ENCODE measurements around the gene GAS2L1.

Gene GAS2L1

GRCh38 chr22:29275167-29275566 lies 31.3 kb upstream of the GAS2L1 start:
- in situ Hi-C loops (cut with MboI; ENCODE audit: low sequenced_read_pairs) = no loop called here

- in situ Hi-C loops (cut with MboI; ENCODE audit: low sequenced_read_pairs) = no loop called here
Observed at GRCh38 chr22:29275819-29276565, 30.5 kb upstream of the GAS2L1 start.

DNA sequence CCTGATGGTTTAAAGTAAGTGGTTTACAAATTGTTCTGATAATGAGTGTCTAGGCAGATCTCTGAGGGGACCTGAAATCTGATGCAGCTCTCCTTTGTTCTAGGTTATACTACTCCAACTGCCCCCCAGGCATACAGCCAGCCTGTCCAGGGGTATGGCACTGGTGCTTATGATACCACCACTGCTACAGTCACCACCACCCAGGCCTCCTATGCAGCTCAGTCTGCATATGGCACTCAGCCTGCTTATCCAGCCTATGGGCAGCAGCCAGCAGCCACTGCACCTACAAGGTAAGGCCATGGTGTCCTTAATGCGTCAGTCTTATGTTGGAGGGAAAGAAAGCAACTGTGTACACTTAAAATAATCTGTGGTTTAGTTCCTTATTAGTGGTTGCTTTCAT lies 28.5 kb upstream of the GAS2L1 start:
- in situ Hi-C loops (cut with MboI; ENCODE audit: low sequenced_read_pairs) = no loop called here

DNA sequence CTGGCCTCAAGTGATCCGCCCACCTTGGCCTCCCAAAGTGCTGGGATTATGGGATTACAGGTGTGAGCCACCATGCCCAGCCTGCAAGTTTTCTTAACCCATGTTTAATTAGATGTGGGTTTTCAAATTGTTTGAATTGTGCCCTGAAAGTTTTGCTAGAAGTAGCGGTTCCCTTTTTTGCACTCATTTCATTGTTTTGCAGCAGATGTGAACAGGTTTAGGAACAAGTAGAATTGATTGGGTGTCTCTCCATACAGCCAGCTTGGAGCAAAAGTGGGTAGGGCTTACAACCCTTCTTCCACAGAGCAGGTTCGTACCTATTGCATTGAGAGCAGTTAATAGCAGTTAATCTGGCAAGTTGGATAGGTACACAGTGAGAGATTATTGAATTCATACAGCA lies 22.3 kb upstream of the GAS2L1 start:
- in situ Hi-C loops (cut with MboI; ENCODE audit: low sequenced_read_pairs) = no loop called here

DNA sequence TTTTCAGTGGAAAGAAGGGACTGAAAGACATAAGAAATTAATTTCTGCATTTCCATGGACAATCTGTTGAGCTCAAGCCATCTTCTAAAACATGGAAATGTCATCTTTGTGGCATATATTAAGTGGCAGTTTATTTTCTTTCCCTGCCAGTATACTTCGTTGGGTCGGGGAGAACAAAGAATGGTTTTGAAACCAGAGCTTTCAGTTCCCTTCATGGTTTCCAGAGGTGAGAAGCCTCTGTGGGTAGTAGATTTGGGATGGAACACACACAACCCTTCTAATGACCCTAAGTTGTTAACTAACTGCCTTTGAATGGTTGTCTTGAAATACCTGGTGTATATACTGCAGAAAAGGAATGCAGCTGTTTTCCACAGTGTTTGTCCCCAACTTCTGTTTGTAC lies 17.6 kb upstream of the GAS2L1 start:
- in situ Hi-C loops (cut with MboI; ENCODE audit: low sequenced_read_pairs) = no loop called here

GRCh38 chr22:29290061-29290460 lies 16.4 kb upstream of the GAS2L1 start:
- in situ Hi-C loops (cut with MboI; ENCODE audit: low sequenced_read_pairs) = no loop called here

GRCh38 chr22:29291215-29291614 lies 15.2 kb upstream of the GAS2L1 start:
- in situ Hi-C loops (cut with MboI; ENCODE audit: low sequenced_read_pairs) = no loop called here

GRCh38 chr22:29292379-29292778 lies 14.1 kb upstream of the GAS2L1 start:
- in situ Hi-C loops (cut with MboI; ENCODE audit: low sequenced_read_pairs) = no loop called here

DNA sequence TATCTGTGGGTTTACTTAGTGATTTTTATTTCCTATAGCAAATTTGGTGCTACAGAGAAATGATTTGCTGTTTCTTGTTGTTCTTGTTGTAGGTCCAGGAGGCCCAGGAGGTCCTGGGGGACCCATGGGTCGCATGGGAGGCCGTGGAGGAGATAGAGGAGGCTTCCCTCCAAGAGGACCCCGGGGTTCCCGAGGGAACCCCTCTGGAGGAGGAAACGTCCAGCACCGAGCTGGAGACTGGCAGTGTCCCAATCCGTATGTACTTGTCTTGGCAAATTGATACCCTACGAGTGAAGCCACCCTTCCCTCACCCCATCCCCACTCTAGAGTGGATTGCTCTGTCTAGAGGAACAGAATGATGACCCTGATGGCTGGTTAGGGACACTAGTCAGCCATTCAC lies 7.8 kb upstream of the GAS2L1 start:
- in situ Hi-C loops (cut with MboI; ENCODE audit: low sequenced_read_pairs) = no loop called here

DNA sequence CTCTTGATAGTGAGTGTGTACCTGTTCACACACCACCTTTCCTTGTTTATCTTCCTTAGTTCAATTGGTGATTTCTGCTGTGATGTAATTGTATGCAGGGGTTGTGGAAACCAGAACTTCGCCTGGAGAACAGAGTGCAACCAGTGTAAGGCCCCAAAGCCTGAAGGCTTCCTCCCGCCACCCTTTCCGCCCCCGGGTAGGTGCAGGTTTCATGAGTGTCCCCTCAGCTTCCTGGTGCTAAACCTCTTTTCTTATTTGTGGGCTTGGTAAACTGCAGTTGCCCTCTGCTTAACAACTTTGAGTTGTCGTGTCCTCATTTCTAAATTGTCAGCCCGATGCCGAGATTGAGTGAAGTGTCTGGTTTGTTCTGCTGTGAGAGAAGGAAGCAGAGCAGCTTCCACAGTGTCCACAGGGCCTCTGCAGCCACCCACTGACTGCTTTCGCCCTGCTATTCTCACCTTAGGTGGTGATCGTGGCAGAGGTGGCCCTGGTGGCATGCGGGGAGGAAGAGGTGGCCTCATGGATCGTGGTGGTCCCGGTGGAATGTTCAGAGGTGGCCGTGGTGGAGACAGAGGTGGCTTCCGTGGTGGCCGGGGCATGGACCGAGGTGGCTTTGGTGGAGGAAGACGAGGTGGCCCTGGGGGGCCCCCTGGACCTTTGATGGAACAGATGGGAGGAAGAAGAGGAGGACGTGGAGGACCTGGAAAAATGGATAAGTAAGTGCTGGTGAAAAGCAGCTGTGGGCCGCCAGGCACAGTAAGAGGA lies 7.1 kb upstream of the GAS2L1 start:
- in situ Hi-C loops (cut with MboI; ENCODE audit: low sequenced_read_pairs) = no loop called here

- in situ Hi-C loops (cut with MboI; ENCODE audit: low sequenced_read_pairs) = no loop called here
Observed at GRCh38 chr22:29300467-29300806, 6.0 kb upstream of the GAS2L1 start.

- in situ Hi-C loops (cut with MboI; ENCODE audit: low sequenced_read_pairs) = no loop called here
Observed at GRCh38 chr22:29300807-29301601, 5.4 kb upstream of the GAS2L1 start.

GRCh38 chr22:29301716-29302401 lies 4.6 kb upstream of the GAS2L1 start:
- in situ Hi-C loops (cut with MboI; ENCODE audit: low sequenced_read_pairs) = no loop called here

DNA sequence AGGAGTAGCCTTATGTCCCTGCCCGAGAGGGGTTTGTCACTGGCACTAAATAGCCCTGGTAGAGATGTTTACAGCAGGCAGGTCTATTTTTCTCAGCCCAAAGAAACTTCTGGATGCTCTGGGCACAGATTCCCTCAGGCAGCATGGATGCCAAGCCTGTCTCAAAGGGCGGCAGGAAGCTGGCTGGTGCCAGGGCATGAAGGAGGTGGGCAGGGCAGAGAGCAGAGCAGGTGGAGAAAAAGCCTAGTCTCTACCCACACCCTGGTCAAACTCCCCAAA lies 4.1 kb upstream of the GAS2L1 start:
- in situ Hi-C loops (cut with MboI; ENCODE audit: low sequenced_read_pairs) = no loop called here

DNA sequence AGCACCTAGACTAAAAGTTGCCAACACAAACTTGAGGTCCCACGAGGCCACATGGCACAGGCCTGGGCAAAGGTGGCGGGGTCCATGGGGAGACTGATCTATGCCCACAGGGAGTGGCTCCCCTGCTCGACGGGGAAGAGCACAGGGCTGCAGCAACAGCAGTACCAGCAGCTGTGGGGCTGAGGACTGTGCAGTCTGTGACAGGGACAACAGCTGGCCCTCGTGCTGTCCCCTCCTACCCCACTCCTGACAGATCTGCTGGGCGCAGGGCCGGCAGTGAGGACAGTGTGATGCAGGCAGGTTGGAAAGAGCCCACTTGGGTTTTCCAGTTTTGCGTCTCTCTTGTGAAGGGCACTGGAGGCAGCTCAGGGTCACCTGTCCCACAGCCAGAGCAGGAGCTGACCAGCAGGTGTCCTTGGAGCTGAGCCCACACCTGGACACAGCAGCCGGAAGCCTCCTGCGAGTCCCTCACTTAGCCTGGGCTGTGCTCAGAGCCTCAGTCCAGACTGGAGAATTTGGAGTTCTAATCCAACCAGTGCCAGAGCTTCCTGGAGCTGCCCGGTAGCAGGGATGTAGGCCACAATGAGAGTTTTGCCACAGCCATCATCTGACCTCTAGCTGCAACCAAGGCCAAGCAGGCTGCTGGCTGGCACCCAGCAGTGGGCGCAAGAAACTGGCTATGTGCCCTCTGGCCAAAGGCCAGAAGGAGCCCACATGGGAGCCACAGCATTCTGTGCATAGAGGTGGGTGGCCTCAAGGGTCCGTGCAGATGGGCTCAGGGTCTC lies 3.6 kb upstream of the GAS2L1 start:
- in situ Hi-C loops (cut with MboI; ENCODE audit: low sequenced_read_pairs) = no loop called here

- in situ Hi-C loops (cut with MboI; ENCODE audit: low sequenced_read_pairs) = no loop called here
Observed at GRCh38 chr22:29305836-29306174, 645 bp upstream of the GAS2L1 start.

- in situ Hi-C loops (cut with MboI; ENCODE audit: low sequenced_read_pairs) = no loop called here
Observed at GRCh38 chr22:29306835-29307595, 565 bp downstream of the GAS2L1 start.

GRCh38 chr22:29307596-29308147 lies 1.2 kb downstream of the GAS2L1 start:
- in situ Hi-C loops (cut with MboI; ENCODE audit: low sequenced_read_pairs) = no loop called here

DNA sequence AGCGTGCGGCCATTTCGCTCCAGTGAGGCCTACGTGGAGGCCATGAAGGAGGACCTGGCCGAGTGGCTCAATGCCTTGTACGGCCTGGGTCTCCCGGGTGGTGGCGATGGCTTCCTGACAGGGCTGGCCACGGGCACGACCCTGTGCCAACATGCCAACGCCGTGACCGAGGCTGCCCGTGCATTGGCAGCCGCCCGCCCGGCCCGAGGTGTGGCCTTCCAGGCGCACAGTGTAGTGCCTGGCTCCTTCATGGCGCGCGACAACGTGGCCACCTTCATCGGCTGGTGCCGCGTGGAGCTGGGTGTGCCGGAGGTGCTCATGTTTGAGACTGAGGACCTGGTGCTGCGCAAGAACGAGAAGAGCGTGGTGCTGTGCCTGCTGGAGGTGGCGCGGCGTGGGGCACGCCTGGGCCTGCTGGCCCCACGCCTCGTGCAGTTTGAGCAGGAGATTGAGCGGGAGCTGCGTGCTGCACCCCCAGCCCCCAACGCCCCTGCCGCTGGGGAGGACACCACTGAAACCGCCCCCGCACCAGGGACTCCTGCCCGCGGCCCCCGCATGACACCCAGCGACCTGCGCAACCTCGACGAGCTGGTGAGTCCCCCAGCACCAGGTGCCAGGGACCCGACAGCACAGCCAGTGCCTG lies 1.8 kb downstream of the GAS2L1 start:
- in situ Hi-C loops (cut with MboI; ENCODE audit: low sequenced_read_pairs) = no loop called here
